Fibroblast of the aortic adventitia (primary cell): ENCODE results near the gene DNMT3L. TPM values are rescaled to one million over a fixed set of nuclear protein-coding genes. Genes with fewer than 3 reads are reported as not detected.

Experiments used
- DNase-seq: peaks from one replicate; pipeline ENCODE4 v3.0.0-alpha.2; 2010; ENCODE audit warnings: low read depth
- H3K4me3 ChIP-seq: 2 replicates; pipeline ENCODE4 v1.5.1; 2011; ENCODE audit warnings: low read depth, mild to moderate bottlenecking, control low read depth, low read length, moderate library complexity
- CTCF ChIP-seq: IDR thresholded peaks from 2 replicates; pipeline ENCODE4 v1.5.1; 2011; ENCODE audit warnings: mild to moderate bottlenecking, low read length, control low read depth, inconsistent platforms; ENCODE audit not compliant: insufficient read depth
- total RNA-seq: library from RNA; depleted of rRNA; stranded (reverse); fragments of >200 nt; gene quantifications from 2 replicates; pipeline ENCODE4 v1.2.3, GENCODE V29; 2012; ENCODE audit warnings: low replicate concordance

Gene DNMT3L
- total RNA-seq, 1 donor = not detected

- no peak overlapping the region for H3K4me3 ChIP-seq
- DNase-seq = peak; percentile 3
- TF ChIP-seq CTCF = peak; percentile 27
Measured at GRCh38 chr21:44298301-44298700, 36.6 kb upstream of the DNMT3L start.

GRCh38 chr21:44297525-44298290 is 36.0 kb upstream of the DNMT3L start:
- peak; percentile 78 for TF ChIP-seq CTCF
- H3K4me3 ChIP-seq = no peak overlapping the region
- peak; percentile 81 for DNase-seq

- no peak for TF ChIP-seq CTCF
- no peak overlapping the region for H3K4me3 ChIP-seq
- DNase-seq = no peak
Measured at GRCh38 chr21:44296916-44297315, 35.2 kb upstream of the DNMT3L start.

GRCh38 chr21:44296103-44296519 is 34.4 kb upstream of the DNMT3L start:
- no peak for TF ChIP-seq CTCF
- H3K4me3 ChIP-seq = no peak overlapping the region
- no peak for DNase-seq

- no peak overlapping the region for H3K4me3 ChIP-seq
- DNase-seq = no peak
- no peak for TF ChIP-seq CTCF
Measured at GRCh38 chr21:44295646-44296045, 33.9 kb upstream of the DNMT3L start.

- TF ChIP-seq CTCF = no peak
- no peak for DNase-seq
Measured at GRCh38 chr21:44295163-44295573, 33.5 kb upstream of the DNMT3L start.

More at GRCh38 chr21:44295163-44295573, 33.5 kb upstream of the DNMT3L start:
- no peak overlapping the region for H3K4me3 ChIP-seq
